Adrenal gland (tissue), 5 donors: ENCODE results near the gene CERS2.

ENCODE experiments used
- POLR2A ChIP-seq, 2 donors: fragments of 450-650 bp; IDR thresholded peaks; one replicate each; pipeline ENCODE4 v1.6.1; 2017; ENCODE audit warnings: antibody characterized with exemption in 2 of 2, mild to moderate bottlenecking in 2 of 2, moderate library complexity in 1 of 2
- TF ChIP-seq, protein P1 (sequence below), 6 experiments: fragments of 450-650 bp in 4 of 6; fragments of 200-600 bp in 2 of 6; sonication (generic) in 1 of 6; IDR thresholded peaks; 1 replicate in 5 of 6; 2 replicates in 1 of 6; pipeline versions ENCODE4 v1.5.1 to v1.8.0; 2016 to 2021; ENCODE audit warnings: antibody characterized with exemption in 6 of 6, mild to moderate bottlenecking in 2 of 6, moderate library complexity in 1 of 6
- donor health status: DM: no; HTN: no; CAD: no.

DNA sequence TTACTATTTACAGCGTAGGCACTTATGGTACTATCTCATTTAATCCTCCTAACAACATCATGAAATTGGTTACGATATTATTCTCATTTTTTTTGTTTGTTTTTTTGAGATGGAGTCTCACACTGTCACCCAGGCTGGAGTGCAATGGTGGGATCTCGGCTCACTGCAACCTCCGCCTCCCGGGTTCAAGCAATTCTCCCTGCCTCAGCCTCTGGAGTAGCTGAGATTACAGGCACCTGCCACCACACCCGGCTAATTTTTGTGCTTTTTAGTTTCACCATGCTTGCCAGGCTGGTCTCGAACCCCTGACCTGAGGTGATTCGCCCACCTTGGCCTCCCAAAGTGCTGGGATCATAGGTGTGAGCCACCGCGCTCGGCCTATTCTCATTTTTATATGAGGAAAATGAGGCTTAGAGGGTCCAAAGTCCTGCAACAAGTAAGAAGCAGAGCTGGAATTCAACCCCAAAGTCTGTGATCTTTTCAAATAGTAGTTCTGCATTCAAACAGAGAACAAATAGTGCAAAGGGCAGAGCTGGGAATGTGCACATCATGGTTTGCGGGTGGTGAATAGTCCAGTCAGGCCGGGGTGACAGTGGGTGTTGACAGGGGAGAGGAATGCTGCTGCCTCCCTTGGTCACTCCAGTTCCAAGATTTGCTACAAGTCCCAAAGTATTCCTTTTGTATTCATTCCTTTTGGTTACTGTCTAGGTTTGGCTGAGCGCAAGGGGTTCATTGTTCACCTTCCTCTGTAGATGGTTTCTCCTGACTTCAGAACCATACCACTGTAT, 38.2 kb upstream of the CERS2 start:
- no peak for TF ChIP-seq POLR2A (IDR thresholded peaks at IDR 0.05)
- TF ChIP-seq, protein P1, sequence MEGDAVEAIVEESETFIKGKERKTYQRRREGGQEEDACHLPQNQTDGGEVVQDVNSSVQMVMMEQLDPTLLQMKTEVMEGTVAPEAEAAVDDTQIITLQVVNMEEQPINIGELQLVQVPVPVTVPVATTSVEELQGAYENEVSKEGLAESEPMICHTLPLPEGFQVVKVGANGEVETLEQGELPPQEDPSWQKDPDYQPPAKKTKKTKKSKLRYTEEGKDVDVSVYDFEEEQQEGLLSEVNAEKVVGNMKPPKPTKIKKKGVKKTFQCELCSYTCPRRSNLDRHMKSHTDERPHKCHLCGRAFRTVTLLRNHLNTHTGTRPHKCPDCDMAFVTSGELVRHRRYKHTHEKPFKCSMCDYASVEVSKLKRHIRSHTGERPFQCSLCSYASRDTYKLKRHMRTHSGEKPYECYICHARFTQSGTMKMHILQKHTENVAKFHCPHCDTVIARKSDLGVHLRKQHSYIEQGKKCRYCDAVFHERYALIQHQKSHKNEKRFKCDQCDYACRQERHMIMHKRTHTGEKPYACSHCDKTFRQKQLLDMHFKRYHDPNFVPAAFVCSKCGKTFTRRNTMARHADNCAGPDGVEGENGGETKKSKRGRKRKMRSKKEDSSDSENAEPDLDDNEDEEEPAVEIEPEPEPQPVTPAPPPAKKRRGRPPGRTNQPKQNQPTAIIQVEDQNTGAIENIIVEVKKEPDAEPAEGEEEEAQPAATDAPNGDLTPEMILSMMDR (IDR thresholded peaks at IDR 0.05): no peak
